Activated CD8-positive, alpha-beta memory T cell treated with anti-CD3 and anti-CD28 coated beads, Interleukin-2, amount 50 U/mL, for 48 hours (primary cell): ENCODE measurements around the gene VAMP2.

Experiments used
- DNase-seq: peaks from one replicate; pipeline ENCODE4 v3.0.0-alpha.2; 2020

Gene VAMP2

DNA sequence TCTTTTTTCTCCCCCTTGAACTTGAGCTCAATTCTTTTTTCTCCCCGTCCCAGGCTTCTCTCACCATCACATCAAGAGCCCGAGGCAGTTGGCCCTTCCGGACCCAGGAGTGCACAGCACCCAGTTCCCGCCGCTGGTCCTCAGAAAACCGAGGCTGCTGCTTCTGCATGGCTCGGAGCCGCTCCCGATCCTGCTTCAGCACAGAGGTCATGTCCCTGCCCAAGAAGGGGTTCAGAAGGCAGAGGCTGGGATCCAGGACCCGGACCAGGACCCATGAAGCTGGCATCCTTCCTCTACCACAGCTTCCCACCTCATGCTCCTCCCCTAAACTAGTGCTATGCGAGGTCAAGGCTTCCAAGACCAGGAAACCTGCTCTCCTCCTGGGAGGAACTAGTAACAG, 21.0 kb downstream of the VAMP2 start:
- no peak for DNase-seq

DNA sequence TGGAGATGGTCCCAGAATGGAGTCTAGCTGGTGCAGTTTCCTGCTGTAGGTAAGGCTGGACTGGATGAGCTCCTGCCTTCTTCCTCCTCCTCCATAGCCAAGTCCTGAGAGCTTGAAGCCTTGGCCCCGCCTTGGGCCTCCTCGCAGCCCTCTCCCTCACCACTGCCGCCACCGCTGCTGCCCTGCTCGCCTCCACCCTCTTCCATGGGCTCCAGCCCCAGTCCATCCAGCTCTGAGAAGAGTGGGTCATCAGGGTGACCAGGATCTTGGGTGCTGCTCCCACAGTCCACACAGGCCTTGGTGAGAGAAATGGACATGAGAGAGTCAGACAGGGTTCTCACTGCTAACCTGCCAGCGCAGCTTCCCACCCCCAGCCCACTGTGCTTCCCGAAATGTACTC, 21.7 kb downstream of the VAMP2 start:
- DNase-seq, result no peak

DNA sequence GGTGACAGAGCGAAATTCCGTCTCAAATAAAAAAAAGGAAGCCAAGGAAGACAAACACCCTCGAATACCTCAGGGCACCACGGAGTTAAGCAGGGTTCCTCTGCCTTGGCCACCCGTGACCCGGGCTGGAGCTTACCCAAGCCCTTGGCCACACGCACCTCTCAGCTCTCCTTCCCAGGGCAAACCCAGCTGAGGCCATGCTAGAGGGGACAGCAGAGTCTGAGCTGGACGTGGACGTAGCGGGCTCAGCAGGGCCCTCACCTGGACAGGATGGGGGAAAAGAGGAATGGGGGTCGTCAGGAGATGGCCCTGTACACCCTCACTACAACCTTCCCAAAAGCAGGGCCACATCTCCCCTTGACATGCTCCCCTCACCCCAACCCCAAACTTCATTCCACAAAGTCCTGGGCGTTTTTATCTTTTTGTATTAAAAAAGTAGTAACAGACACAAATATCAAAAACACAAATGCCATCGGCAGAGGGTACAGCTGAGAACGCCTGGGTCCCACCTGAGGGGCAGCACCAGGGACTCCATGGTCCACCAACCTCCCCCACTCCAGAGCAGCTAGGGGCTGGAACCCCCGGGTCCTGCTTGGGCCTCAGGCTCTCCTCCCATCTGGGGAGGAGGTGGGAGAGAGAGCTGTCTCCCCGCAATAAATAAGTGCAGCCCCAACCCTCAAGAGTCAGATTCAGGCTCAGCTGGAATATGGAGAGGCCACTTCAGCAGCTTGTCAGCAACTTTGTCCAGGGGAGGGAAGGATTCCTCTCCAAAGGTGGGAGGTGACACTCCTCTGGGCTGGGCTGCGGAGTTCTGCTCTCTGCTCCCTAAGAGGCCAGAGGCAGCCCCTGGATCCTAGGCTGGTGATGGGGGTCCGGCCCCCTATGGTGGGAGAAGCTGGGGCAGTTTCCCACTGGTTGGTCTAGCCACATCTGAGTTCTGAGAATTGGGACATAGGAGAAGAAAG, 22.4 kb downstream of the VAMP2 start:
- DNase-seq, result no peak

DNA sequence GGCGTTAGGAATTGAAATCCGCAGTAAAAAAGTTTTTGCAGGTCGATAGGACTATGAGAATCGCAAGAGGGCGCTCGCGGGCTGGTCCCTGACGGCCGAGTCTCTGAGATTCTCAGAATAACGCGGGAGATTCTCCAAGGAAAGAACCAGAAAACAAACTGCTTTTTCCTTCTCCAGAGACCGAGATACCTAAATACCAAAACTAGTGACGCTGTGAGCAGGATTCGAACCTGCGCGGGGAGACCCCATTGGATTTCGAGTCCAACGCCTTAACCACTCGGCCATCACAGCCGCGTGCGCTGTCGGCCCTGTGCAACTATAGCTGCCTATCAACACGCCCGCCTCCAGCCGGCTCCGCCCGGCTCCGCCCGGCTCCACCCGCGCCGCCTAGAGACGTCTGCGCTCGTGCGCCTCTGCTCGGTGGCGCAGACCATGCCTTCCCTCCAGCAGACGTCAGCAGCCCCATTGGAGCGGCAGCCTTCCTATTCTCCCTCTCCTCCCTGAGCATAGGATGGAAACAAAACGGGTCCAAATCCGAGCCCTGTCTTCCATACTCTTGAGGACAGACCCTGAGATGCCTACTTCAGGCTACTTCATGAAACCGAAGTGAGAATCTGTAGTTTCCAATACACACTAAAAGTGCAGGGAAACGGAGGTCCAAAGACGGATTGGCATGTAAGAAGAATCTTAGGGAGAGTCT, 23.9 kb downstream of the VAMP2 start:
- peak; percentile 100 for DNase-seq

DNA sequence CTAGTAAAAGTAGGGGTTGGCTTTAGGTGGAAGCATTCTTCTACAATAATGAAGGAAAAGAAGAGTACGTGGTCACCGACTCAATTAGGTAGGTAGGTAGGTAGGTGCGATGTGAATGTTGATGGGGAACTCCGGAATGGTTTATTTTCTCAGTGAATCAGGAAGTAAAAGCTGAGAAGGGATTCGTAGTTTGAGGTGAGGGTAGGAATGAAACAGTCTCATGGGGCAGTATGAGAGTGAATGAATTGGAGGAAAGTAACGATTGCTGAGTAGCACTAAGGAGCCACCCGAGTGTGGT, 24.4 kb downstream of the VAMP2 start:
- no peak for DNase-seq

DNA sequence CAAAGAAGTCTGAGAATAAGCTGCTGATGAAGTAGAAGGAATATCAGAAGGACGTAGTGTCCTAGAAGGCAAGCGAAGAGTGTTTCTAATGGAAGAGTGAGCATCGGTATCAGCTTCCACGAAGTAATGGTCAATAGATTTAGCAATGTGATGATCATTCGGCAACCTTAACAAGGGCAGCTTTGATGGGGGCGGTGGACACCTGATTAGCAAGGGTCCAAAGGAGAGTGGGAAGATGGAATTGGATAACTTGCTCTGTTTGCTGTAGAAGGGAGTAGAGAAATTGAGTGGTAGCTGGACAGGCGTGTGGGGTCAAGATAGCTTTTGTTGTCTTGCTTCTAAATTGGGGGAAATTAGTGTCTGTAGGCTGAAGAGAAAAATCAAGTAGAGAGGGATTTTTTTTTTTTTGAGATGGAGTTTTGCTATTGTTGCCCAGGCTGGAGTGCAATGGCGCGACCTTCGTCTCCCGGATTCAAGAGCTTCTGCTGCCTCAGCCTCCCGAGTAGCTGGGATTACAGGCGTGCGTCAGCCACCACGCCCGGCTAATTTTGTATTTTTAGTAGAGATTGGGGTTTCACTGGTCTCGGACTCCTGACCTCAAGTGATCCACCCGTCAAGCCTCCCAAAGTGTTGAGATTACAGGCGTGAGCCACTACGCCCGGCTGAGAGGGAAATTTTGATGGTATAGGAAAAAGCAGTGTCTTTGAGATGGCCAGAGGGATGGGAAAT, 24.9 kb downstream of the VAMP2 start:
- DNase-seq, result no peak

DNA sequence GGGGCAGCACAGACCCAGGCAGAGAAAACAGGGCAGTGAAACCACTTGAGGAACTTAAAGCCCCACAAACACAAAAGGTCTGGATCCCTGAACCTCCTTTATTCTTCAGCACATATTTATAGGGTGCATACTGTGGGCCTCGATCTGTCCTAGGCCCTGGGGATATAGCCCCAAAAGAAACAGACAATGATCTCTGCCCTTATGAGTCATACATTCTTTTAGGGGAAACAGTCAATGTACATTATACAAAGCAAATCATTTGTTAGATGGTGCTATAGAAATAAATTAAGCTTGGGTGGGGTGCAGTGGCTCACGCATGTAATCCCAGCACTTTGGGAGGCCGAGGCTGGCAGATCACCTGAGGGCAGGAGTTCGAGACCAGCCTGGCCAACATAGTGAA, 28.8 kb downstream of the VAMP2 start:
- no peak for DNase-seq

DNA sequence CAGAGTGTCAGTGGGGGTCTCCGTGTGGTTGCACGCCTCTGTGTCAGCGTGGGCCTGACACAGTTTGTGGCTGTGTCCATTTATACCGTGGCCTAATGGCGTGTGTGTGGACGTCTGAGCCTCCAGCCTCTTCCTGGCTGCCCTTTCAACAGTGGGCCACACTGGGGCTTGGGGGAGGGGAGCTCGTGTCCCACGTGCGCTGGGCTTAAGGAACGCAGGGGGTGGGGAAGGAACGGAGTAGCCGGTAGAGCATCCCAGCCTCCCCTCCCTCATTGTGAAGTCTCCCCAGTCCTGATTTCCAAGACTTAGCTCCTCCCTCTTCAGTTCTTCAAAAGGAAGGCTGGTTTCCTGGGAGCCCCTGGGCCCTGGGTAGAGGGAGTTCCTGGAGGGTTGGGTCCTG, 29.3 kb downstream of the VAMP2 start:
- DNase-seq, result no peak

DNA sequence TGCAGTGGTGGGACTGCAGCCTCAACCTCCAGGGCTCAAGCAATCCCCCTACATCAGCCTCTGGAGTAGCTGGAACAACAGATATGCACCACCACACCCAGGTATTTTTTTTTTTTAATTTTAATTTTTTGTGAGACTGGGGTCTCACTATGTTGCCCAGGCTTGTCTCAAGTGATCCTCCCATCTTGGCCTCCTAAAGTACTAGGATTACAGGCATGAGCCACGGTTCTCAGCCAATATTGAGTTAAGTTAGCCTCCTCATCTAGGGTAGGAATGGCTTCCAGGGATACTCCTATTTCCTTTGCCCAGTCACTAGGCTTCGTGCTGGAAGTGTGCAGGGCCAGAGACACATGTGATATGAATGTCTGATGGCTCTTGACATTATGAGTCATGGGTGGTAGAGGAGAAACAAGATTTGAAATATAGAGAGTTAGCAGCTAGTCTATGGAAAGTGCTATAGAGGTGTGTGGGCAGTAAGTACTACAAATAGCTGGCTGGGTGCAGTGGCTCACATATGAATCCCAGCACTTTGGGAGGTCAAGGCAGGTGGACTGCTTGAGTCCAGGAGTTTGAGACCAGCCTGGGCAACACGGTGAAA, 30.8 kb downstream of the VAMP2 start:
- no peak for DNase-seq

DNA sequence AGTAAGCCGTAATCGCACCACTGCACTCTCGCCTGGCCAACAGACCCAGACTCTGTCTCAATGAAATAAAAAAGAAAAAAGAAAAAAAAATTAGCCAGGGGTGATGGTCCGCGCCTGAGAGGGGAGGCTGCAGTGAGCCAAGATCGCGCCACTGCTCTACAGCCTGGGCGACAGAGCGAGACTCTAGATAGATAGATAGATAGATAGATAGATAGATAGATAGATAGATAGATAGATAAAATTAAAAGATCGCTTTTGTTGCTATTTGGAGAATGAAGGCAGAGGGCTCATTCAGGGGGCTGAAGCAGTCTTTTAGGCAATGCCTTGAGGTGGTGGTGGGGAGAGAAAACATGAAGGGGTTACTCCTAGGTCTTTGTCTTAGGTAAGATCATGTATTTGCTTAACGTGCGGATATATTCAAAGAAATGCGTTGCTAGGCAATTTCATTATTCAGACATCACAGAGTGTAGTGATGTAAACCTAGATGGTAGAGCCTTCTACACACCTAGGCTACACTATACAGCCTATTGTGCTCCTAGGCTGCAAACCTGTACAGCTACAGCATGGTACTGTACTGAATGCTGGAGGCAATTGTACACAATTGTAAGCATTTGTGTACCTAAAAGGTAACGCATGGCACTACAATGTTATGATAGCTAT, 34.5 kb downstream of the VAMP2 start:
- no peak for DNase-seq

DNA sequence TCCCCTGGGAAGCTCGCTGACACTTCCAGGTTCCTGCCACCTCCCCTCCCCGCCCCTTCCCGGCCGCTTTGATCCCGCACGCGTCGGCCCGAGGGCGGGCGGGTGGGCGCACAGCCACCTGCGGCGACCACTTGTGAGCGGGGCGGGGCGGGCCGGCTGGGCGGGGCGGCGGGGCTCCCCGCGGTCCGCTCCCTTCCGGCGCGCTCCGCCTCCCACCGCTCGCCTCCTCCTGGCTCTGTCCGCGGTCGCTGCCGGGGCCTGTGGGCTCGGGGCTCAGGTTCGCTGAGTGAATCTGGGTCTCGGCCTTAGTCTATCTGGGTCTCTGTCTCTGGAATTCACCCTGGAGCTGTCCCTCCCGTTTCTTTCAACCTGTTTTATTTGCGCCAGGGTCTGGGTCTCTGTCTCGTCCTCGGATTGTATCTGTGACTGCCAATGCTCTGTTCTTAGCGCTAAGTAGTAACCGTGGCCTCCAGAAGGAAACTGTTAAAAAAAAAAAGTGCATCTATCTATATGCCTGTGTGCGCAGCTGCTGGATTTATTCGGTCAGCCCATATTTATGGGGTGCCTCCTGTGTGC, 36.2 kb downstream of the VAMP2 start:
- DNase-seq, result peak; percentile 80

DNA sequence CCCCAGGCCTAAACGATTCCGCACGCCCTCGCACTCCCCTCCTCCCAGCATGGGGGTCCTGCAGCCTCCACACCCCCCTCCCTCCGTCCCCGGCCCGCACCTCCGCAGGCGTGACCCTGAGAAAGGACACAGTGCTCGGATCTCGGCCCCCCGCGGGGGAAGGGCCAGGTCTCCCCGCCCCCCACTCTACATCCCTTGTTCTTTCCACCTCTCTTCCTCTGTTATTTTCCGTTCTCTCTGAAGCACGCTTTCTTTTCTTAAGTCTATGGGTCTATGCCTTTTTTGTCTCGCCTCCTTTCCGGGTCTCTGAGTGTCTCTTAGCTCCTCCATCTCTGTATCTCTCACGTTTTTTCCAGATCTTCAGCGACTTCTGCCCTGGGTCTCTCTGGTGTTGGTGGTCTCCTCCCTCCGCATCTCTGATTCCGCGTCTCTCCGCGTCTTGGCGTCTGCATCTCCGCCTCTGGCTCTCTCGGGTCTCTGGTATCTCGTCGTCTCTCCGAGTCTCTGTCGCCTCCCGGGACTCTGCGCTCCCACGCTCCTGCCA, 36.7 kb downstream of the VAMP2 start:
- no peak for DNase-seq

DNA sequence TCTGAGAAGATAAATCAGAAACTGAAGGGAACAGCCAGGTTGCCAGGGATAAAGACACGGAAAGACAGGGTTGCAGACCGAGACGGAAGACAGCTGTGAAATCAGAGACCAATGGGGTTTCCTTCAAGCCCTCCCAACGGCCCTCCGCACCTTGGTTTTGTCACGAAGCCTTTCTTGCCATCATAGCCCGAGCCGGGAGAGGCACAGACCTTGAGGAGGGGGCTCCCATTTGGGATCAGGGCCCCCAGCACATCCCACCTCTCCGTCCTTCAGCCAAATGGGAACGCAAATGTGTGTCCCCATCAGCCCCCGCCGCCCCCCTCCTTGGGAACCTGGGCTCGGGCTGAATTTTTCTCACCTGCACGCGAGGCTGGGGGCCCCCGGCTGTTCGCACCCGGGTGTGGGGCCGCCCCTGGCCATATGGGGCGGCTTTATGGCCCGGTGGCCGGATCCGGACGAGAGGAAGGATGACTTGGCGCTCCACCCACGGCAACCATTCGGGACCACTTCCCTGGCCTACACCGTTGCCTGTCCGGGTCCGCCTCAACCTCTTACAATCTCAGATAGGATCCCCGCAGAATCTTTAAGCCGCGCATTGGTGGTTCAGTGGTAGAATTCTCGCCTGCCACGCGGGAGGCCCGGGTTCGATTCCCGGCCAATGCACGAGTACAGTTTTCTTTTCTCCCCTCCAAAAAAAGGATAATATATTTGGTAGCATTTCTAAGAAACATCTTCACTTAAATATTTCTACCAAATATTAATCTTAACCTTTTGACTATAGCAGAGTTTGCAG, 37.4 kb downstream of the VAMP2 start:
- peak; percentile 100 for DNase-seq

DNA sequence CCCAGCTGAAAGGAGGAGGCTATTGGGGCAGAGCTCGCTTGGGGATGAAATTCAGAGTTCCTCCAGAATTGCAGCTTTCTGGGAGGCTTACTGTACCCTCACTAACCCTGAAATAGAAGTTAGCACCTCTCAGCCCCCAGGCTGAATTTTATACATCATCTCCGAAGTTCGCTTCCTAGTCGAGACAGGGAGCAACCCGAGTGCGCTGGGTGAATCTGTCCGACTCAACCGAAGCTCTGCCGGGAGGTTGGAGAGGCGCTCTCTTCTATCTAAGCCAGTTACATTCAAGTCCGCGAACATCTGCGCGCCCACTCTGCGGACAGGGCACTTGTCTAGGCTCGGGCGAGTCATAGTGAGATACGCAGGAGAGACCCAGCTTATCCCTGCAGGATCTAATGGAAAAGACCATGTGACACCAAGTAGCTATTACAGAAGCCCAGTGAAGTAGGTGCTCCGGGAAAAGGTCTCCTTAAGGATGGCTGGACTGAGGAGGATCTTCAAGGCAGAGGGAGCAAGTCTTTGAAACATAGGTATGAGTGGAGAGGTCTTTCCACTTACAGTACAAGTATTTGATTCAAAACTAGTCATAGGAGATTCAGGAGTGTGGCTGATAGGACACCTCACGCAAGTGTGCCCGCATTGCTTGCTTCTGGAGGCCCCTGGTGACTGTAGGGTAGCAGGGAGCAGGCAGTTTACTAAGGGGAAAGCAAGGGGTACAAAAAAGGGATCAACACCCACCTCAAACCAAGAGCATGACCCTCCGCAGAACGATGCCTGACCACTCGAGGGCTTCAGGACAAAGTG, 38.2 kb downstream of the VAMP2 start:
- peak; percentile 71 for DNase-seq

DNA sequence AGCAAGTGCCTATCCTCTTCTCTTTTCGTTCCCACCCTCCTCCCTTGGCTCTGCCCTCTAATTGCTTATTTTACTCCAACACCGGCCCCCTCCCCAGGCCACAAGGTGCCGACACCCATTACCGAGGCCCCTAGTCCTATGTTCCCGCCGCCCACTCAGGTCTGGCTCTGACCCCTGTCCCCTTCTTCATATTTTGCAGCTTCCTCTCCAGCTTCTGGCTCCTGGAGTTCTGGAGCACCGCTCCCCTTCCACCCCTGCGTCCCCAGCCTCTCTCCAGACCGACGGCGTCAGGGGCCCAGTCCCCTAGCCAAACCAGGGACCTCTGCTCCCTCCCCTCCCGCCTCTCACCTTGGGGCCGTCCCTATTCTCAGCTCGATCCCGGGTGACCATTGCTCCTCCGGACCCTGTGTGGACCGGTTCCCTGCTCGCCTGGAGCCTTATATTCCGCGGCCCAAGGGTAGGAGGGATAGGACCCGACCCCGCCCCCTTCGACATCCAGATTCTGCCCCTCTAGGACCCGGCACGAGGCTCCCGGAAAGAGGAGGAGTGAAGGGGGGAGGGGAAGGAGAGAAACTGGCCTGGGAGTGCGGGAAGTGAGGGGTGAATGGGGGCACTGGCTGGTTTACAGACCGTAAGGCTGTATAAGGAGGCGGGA, 38.9 kb downstream of the VAMP2 start, which contains the start of gene HES7:
TSS of gene HES7 (minus strand) at position 412 of the 655 bp plus-strand sequence. CDS start at position 390, 22 bp downstream.
- no peak for DNase-seq

DNA sequence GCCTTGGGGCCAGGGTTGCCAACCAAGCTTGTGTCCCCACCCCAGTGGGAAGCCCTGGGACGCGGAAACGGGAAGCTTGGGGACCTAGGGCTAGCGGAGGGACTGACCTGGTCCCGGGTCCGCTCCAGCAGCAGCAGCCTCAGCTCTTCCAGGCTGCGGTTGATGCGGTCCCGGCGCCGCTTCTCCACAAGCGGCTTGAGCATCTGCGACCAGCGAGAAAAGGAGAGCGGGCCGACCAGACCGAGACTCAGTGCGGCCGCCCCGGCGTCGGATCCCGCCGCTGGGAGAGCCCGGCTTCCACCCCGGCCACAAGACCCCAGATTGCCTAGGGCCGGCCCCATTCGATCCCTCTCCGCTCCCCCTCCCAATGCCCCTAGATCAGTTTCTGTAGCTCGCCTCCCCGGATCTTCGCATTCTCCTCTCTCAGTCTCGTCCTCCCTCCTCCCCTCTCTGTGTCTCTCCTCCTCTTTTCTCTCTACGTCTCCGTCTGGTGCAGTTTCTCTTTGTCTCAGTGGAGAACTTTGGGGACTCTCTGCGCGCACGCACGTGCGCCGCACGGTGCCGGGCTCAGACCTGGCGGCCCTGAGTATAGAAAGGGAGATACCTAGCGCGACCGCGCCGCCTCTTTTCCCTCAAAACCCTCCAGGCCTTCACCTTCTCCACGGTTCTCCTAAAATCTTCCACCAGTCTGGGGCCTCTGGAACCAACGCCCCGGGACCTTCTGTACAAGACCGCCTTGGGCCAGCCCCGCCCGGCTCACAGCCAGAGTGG, 39.6 kb downstream of the VAMP2 start:
- DNase-seq, result peak; percentile 72

DNA sequence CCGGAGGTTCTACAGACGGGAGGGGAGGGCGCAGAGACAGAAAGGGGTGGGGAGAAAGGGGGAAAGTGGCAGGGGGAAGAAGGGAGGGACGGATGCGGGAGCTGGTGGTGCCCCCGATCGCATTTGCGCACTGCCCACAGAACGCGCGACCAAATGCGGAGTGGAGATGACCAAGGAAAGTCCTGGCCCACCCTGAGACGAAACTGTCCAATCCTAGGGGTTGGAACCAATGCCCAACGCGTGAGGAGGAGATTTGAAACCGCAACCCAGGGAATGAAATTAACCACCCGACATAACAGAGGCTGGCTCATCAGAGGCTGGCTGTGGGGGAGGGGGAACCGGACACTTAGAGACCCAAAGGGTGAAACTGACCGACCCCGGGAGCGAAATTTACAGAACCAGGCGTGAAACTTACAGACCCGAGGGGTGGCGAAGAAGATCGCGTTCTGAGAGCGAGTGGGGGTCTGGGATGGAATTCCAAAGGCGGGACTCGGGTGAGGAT, 40.3 kb downstream of the VAMP2 start:
- peak; percentile 66 for DNase-seq

DNA sequence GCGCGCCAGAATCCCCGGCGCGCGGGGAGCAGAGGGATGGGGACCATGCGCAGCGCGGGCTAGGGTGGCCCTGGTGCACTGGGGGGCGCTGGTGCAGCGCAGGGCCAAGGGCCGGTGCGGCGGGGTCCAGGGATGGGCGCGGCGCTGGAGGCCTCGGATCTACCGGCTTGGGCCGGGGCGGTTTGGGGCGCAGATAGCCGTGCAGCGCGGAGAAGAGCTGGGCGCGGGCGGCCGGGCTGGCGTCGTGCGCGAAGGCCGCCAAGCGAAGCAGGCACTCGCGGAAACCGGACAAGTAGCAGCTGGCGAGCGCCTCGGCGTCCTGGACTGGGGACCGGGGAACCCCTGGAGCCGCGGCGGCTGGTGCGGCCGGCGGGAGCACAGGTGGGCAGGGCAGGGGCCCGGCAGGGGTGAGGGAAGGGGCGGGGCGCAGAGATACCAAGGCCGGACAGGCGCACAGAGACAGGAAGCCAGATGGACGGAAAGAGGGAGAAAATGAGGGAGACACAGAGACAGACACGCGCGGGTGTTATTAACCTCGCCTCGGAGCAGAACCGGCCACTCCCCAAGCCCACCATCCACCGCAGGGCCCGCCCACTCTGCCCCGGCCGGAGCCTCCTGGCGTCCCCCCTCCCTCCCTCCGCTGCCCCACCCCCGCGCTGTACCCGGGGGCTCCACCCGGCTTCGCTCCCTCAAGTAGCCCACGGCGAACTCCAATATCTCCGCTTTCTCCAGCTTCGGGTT, 40.9 kb downstream of the VAMP2 start:
- DNase-seq, result peak; percentile 85
